ENCODE measurements around the gene DDR2.
"Not testable (repeated sequence)": the region's sequence is repeated elsewhere in the genome, so short reads cannot be mapped to it uniquely, and the experiment has no call there.

Gene DDR2

DNA sequence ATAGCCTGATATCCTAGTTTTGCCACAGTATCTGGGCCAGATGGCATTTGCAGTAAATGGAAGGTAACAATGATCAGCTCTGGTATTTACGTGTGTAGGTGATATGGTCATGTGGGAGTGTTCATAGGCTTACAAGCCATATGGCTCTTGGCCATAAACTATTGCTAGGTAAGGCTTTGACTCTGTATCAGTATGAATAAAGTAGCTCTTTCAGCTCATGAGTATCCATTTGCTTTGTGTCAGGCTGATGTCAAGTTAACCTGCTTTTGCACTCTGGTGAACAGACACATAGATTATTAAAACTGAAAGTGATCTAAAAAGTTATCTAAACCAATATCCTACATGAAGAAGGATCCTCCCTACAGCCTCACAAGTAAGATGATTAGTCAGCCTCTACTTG, 69.0 kb downstream of the DDR2 start:
- DNase-seq: no peak

DNA sequence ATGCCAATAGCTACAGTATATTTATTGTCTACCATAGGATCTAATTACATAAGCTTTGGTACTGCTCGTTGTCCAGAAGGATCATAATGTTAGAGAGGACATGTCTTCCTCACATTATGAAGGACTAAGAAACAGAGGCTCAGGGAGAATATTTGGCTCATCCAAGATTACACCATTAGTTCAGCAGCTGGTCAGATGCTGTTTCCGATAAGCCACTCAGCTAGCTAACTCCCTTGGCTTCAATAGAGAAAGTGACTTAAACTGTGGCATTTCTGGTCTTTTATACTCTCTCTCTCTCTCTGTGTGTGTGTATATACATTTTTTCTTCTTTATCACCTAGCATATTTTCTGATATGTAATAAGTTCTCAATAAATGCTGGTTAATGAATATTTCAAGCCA, 70.4 kb downstream of the DDR2 start:
- DNase-seq: no peak

DNA sequence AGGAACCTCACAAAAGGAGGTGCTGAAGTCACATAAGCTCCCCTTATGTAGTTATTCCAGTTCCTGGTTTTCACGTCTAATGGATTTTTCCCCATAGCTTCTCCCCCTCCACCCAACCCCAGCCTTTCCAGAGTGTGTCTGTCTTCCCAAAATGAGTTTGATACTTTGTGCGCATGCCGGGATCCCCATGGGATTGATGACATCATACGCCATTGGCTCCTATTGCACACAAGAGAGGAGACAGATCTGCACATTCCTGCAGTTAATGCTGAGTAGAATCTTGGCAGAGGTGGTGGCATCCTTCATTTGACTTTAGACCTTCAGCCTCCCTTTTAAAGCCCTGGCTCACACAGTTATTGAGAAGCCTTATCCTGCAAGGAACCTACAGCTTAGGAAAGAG, 71.4 kb downstream of the DDR2 start:
- DNase-seq: no peak

DNA sequence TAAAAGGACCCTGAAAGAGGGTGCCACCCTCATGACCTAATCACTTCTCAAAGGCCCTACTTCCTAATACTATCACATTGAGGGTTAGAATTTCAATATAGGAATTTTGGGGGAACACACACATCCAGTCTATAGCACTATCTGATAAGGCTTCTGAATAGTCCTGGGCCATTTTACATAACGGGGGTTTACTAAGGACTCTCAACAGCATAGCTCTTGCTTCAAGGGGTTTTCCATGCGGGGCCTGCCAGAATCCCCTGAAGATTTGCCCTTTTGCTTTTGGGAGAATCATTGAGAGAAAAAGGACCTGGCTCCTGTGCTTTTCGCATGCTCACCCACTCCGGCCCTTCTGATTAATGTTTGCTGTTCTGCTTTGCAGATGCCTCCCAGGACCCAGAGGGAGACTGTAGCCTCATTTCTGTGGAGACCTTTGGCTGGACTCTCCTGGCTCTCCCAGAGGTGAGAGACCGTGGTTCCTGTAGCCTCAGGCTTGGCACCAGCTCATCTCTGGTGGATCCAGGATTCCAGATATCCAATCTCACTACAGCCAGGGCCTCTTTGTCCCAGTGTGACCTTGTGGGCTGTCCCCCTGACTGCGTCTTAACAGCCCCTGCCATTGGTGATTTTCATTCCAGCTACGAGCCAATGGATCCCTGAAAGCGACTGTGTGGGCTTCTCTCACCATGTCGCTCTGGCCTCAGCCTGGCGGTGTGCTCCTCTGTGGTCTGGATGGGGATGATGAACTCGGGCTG, 72.6 kb downstream of the DDR2 start:
- no peak for DNase-seq

DNA sequence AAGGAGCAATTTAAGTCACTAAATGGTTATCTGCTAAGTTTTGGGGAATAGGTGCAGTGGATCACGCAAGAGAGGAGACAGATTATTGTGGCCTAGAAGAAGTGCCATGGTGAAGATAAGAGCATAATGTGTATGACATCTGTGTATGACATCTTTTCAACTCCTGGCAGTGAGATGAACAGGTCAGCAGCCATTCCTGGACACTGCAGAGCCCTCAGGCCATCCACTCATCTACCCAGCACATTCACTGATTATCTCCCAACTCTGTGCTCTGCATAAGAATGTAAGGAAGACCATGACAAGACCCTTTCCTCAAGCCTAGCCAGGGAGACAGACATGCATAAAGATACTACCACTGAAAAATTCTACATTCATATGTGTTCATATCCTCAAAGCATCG, 73.7 kb downstream of the DDR2 start:
- DNase-seq: no peak

DNA sequence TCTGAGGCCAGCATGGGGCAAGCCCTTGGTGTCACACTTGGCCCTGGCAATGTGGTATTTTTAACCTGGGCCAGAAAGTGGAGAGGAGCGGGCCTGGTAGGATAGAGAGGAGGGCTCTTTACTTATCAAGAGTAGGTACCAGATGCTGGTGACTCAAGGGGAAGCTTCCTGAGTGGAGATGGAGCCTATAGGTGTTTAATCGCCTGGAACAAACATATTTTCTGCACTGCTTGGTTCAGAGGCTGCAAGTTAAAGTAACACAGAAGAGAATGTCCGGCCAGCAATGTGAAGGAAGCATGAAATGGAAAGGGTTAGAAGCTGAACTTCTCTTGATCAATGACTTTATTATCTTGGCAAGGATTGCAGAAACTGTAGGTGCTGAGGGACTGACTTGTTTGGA, 74.3 kb downstream of the DDR2 start:
- no peak for DNase-seq

DNA sequence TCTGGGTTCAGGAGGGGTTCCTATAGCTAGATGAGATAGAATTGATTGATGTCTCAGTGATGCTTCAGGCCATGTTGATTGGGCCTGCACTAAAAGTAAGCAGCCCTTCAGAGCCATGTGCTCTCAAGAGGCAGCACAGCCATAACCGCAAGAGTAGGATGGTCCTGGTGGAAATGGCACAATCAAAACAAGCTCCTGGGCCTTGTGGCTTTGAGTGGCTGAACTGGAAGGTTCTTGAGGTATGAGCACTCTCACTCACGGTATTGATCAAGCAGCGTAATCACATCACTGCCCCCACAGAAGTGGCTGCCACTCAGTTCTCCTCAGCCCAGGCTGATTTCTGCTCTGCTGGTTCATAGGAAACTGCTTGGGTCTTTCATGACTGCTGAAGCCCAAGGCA, 76.0 kb downstream of the DDR2 start:
- peak; percentile 20 for DNase-seq

DNA sequence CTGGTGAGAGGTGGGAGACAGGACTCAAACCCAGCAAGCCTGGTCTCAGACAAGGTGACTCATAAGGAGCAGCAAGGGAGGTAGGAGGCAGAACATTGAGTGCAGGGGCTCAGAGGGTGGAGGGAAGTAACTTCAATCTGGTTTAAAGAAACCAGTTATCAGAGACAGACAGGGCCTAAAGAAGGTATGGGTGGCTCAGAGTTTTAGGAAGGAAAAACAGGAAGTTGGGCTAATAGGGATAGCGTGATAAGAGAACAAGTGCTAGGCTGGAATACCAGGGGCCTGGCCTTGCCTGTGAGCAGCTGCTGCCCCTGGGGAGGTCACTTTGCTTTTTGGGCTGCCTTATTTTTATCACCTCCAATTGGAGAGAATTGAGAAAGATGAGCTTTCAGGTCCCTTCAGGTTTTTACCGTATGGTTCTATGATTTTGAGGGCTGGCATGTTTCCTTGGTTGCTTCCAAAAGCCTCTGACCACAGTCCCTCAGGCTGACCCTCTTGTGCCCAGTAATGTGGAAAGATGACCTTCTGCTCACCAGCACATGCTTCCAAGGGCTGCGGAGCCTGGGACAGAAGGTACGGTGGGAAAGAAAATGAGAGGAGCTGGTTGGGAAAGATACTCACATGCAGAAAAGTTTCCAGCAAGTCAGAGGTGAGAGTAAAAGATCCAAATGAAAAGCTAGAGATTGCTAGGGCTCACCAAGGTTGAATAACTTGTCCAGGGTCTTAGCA, 77.0 kb downstream of the DDR2 start:
- no peak for DNase-seq

DNA sequence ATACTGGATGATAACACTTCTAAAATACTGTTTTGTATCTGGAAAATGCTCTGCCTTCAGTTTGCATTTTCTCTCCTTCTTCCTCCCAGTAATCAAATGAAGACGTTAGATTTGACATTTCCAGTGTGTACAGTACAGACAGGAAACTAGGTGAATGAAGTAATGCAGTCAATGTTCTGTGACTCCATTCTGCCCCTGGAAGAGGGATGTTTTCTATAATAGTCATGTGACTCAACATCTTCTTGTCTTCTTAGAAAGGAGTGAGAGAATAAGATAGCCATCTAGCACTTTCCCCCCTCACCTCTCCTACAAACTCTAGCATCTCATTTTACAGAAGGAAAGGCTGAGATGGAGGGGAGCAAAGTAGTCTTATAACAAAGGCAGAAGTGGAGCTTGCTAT, 77.6 kb downstream of the DDR2 start:
- no peak for DNase-seq

DNA sequence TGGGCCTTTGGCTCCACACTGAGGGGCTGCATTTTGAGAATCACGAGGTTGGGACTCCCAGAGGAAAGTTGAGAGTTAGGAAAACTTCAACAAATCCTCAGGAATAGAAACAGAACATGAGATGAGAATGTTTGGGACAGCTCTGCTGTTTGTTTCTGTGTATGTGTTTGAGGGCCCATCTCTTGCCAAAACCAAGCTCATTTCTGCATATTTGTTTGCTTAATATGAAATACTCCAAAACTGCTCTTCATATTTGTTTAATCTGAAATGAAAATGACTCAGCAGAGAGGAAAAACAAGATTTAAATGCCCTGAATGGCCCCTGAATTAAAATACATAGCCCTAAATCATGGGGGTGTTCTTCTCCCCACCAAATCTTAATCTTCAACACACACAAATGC, 78.1 kb downstream of the DDR2 start:
- no peak for DNase-seq

DNA sequence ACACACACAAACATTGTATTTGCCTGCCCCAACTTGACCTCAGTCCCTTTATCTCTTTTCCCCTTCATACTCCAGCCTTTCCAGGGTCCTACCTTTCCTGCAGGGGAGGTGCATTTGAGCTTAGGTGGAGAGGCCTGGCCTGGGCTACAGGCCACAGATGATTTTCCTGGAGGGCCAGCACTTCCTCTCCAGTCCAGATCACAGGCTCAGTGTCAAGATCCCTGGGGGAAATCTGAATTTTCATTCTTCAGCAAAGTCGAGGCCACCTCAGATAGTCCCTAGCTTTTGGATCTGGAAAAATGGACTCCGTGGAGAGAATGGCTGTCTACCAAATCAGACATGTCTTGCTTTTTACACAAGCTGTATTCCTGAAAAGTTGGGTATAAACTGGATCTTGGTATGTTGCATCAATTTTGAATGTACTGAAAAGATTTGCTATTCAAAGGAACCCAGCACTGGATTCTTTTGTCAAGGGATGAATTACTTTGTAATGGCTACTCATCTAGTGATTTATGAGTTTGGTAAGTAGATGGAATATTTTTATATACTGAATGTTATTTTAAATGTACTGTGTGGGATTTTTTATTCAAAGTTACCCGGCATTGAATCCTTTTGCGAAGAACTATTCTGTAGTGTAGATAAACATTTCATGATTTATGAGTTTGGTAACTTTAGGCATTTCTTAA, 78.7 kb downstream of the DDR2 start:
- no peak for DNase-seq

DNA sequence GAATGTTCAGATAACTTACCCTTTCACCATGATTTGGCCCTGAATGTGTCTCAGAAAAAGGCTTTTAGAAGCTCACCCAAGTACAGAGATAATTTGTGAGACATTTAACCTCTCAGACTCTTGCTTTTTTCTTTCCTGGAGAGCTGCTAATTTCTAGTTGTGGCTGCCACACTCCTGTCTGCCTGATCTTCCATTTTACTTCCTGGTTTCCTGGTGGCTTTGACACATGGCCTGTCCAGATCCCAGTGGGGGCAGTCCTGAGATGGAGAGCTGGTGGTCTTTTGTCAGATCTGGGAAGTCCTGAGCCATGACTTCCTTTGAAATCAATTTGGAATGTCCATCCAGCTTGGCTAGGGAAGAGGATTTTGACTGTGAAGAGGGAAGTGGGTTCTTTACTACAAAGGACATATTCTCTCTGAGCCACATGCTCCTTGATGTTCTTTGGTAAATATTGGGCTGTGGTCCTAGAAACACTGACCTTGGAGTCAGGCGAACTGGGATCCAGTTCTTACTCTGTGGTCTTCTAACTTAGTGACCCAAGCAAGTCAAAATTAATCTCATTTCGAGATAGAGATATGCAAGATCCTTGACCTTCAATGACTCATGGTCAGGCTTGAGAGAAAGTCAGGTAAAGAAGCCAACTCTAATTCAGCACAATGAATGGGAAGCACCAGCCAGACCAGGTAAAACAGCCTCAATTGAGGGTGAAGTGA, 80.2 kb downstream of the DDR2 start:
- no peak for DNase-seq

DNA sequence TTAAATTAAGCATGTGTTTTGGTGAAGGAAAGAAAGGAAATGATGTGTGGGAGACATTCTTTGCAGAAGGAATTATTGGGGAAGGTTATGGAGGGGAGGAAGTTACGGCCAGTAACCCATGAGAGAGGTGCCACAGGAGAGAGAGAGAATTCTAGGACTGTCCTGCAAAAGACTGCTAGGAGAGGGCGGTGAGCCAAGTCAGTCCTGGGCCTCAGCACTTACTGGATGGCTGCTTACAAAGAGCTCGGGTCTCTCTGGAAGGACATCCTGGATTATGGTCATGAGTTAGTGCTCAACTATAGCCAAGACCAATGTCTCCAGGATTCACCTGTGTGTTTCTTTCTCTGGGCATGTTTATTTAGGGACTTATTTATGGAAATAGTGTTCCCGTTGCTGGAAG, 83.9 kb downstream of the DDR2 start:
- no peak for DNase-seq

DNA sequence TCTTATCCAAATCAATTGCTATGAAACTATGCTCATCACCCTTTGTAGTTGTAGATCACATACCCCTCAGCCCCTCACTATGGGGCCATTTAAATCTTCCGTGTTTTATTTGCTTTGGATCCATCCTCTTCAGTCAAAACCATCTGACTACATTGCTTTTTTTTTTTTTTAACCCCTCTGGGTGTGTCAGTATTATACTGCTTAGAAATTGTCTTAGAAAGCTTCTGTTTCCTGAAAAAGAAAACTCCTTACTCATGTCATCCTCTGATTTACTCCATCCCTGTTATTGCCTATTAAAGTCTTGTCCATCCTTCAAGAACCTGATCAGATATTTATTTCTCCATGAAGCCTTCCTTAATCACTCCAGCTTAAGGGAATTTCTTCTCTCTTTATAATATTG, 84.3 kb downstream of the DDR2 start:
- DNase-seq: no peak

DNA sequence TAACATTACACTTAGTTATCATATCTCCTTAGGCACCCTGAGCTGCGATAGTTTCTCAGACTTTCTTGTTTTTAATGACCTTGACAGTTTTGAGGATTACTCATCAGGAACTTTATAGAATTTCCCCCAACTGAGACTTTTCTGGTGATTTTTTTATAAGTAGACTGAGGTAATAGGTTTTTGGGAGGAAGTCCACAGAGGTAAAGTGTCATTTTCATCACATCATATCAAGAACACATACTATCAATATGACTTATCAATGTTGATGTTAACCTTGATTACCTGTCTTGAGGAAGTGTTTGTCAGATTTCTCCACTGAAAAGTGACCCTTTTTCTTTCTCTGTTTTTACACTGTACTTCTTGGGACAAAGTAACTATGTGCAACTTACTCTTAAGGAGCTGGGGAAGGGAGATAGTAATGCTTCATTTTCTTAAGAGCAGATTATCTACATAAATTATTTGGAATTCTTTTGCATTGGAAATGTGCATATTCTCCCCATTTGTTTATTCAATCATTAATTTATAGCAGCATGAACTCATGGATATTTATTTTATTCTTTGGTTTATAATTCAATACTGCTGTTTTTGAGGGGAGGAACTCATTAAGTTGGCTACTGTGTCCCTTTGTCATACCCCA, 85.4 kb downstream of the DDR2 start:
- no peak for DNase-seq

DNA sequence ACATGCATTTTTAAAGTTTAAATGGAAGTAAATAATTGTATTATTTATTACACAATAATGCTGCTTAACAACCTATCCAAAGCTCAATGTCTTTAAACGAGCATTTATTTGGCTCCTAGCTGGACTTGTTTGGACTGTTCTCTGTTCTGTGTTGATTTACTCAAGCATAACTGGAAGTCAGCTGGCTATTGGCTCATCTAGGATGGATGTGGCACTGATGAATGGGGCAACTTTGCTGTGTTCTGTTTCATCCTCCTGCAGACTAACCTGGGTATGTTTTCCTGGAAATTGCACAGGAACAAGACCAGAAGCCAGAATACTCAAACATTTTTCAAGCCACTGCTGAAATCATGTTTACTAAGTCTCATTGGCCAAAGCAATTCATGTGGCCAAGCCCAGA, 87.4 kb downstream of the DDR2 start:
- no peak for DNase-seq

DNA sequence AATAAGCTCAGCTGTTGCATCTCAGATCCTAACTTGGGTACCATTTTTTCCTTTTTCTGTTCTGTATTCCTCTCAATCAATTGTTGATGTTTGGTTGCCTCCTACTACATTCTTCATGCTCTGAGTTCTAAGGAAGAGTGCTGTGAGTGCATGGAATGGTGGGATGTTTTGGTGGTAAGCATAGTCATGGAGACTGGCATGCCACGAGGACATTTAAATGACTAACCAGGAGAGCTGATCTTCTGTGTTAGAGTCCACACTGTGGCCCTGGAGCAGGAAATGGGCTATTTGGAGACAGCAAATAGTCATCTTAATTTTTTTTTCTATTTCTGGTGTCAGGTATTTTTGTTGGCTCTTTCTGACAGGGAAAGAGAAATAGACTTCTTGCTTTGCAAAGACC, 88.7 kb downstream of the DDR2 start:
- DNase-seq: no peak

DNA sequence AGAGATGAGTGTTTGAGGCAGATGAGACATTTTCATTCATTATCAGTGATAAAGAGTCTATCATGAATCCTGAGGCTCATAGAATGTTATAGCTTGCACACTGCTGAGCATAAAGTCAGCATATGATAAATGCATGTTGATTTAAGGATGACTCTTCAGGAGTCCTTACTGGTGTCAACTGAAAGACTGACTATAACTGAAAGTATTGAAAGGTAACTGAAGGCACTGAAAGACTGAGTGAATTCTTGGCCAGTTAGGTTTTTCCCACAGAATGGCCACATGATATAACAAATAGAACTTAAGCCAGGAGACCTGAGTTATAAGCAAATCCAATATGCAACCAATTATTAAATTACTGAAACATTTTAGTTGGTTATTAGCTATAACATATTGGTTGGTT, 89.2 kb downstream of the DDR2 start:
- DNase-seq: no peak

DNA sequence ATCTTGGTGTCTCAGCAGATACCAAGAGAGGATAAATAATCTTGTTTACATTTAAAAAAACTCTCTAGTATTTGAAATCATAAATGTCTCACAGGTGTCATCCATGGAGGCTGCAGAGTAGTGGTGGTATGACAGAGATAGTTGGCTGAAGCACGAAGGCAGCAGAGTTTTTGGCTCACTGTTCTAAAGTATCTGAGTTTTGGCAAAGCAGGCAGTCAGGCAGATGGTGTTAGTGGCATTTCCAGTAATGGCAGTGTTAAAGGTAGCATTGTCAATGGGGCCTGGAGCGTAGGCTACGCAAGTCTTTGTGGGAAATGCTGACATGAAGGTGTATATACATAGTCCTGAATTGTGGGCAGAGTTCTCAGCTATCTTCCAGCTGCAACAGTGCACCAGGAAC, 89.8 kb downstream of the DDR2 start:
- DNase-seq: no peak

DNA sequence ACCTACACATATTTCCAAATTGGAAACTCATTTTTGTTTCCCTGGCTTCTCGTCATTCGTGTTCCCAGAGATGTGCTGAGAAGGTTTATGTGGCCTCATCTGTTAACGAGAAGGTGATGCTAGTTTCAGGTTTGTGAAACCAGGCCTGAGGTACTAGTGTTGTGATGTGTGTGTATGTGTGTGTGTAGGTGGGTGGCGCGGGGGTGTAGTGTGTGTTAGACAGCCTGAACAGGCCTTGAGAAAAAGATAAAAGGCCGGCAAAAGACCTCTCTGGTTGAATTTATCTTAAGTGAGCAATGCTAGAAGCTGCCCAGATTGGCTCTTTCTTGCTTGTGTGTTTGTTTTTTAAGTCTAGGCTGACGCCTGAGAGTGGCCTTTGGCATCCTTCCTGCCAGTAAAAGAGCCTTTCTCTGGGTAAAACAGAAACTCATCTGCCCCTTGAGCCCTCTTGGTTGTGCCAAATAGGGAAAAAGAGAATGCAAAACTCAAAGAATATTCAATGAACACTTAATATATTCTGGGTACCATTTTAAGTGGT, 92.4 kb downstream of the DDR2 start:
- no peak for DNase-seq

DNA sequence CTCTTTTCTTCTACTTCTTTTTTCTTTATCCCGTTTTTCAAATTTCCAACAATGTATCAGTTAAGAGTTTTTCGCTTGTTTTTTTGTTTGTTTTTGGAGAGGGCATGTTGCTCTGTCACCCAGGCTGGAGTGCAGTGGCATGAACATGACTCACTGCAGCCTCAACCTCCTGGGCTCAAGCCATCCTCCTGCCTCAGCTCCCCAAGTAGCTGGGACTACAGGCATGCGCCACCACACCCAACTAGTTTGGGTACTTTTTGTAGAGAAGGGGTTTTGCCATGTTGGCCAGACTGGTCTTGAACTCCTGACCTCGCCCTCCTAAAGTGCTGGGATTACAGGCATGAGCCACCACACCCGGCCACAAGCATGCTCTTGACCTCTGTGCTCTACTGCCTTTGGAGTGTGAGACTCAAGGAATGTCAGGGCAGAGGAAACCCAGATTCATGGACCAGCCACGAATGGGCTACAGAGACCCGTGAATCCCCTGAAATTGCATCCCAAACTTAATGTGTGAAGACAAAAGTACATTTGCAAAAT, 93.1 kb downstream of the DDR2 start:
- no peak for DNase-seq

DNA sequence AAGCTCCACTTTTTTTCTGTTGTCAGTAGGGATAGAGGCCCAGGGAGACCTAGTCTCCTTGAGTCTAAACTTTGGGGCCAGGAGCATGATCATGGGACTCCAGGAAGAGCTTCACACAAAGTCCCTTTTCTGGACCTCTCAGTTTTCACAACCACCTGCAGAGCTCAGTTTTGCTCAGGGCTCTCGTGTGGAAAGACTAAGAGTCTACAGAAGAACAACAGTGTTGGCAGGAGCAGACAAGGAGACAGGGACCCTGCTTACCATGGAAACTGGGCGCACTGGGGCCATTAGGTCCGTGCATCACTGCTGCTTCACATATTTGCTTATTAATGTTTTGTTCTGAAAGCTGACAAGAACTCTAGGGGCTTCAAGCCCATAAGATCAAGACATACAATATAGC, 94.3 kb downstream of the DDR2 start:
- DNase-seq: no peak

DNA sequence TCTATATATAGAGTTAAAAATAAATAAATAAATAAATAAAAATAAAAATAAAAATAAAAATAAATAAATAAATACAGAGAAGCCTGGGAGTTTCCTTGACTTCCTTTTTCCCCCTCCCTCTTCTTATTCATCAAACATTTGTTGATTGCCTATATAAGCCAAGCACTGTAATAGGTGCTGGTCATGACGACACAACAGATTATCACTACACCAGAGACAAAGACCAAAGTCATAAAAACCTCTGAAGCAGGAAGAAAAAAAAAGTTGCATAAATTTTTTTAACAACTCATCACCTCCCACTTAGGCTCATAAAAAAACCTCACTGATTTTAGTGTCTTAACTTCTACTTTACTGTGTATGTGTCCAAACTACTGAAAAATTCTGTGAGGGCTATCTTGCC, 95.2 kb downstream of the DDR2 start:
- DNase-seq: not testable (repeated sequence)

All from NCI-H510A (cell line).